Liver (tissue), 9 donors: ENCODE measurements around the gene MAP2K6. TPM values are rescaled to one million over a fixed set of nuclear protein-coding genes. Genes with fewer than 3 reads are reported as not detected.

ENCODE experiments used
- DNase-seq: peaks from one replicate; pipeline ENCODE4 v3.0.0-alpha.2; 2017; ENCODE audit warnings: low spot score
- H3K27ac ChIP-seq, 2 donors: one replicate each; pipeline ENCODE4 v1.7.0; 2013; ENCODE audit warnings: inconsistent platforms in 2 of 2, low read length in 2 of 2, control low read depth in 1 of 2, low read depth in 1 of 2, mild to moderate bottlenecking in 1 of 2
- H3K27me3 ChIP-seq, 4 donors: one replicate each; pipeline versions ENCODE4 v1.6.1 to v1.7.0; 2013; ENCODE audit warnings: low read length in 3 of 4, inconsistent platforms in 1 of 4, mild to moderate bottlenecking in 1 of 4, moderate library complexity in 1 of 4; ENCODE audit not compliant: control insufficient read depth in 4 of 4, insufficient read depth in 4 of 4
- H3K36me3 ChIP-seq, 4 donors: one replicate each; pipeline versions ENCODE4 v1.6.1 to v1.7.0; 2013; ENCODE audit warnings: low read length in 3 of 4, mild to moderate bottlenecking in 3 of 4, low read depth in 1 of 4, moderate library complexity in 1 of 4; ENCODE audit not compliant: control insufficient read depth in 4 of 4, insufficient read depth in 3 of 4
- H3K4me1 ChIP-seq, 4 donors: one replicate each; pipeline versions ENCODE4 v1.6.1 to v1.7.0; 2013; ENCODE audit warnings: low read length in 3 of 4, mild to moderate bottlenecking in 3 of 4, moderate library complexity in 1 of 4; ENCODE audit not compliant: control insufficient read depth in 4 of 4, insufficient read depth in 4 of 4
- H3K4me3 ChIP-seq, 3 donors: one replicate each; pipeline versions ENCODE4 v1.6.1 to v1.7.0; 2013; ENCODE audit warnings: low read length in 3 of 3, control low read depth in 1 of 3, low read depth in 1 of 3, mild to moderate bottlenecking in 1 of 3
- H3K9ac ChIP-seq, 2 donors: one replicate each; pipeline ENCODE4 v1.7.0; 2013; ENCODE audit warnings: low read length in 2 of 2, mild to moderate bottlenecking in 2 of 2, moderate library complexity in 2 of 2, control low read depth in 1 of 2, low read depth in 1 of 2
- H3K9me3 ChIP-seq, 4 donors: one replicate each; pipeline versions ENCODE4 v1.6.1 to v1.7.0; 2013; ENCODE audit warnings: low read length in 3 of 4; ENCODE audit not compliant: control insufficient read depth in 4 of 4
- ATF3 ChIP-seq: IDR thresholded peaks from 2 replicates; pipeline ENCODE4 v1.6.1; 2016; ENCODE audit warnings: antibody characterized with exemption
- CTCF ChIP-seq: fragments of 150-350 bp; IDR thresholded peaks from 2 replicates; pipeline ENCODE4 v1.5.1; 2017; ENCODE audit warnings: improper control_type of control experiment, low read depth, low read length; ENCODE audit not compliant: missing input control
- FOXA2 ChIP-seq: IDR thresholded peaks from 2 replicates; pipeline ENCODE4 v1.6.1; 2016; ENCODE audit warnings: antibody characterized with exemption
- GABPA ChIP-seq, 2 donors: IDR thresholded peaks in 1 of 2; conservative IDR thresholded peaks in 1 of 2; 2 replicates each; pipeline ENCODE4 v1.6.1; 2016; ENCODE audit warnings: antibody characterized with exemption in 2 of 2, mild to moderate bottlenecking in 1 of 2, moderate library complexity in 1 of 2
- HNF4A ChIP-seq, 2 donors: conservative IDR thresholded peaks; 2 replicates each; pipeline ENCODE4 v1.6.1; 2016; ENCODE audit warnings: antibody characterized with exemption in 2 of 2, mild to moderate bottlenecking in 2 of 2
- HNF4G ChIP-seq: IDR thresholded peaks from 2 replicates; pipeline ENCODE4 v1.6.1; 2016; ENCODE audit warnings: antibody characterized with exemption
- JUND ChIP-seq, 2 donors: IDR thresholded peaks; 2 replicates each; pipeline ENCODE4 v1.6.1; 2016; ENCODE audit warnings: antibody characterized with exemption in 2 of 2
- MAX ChIP-seq: IDR thresholded peaks from 2 replicates; pipeline ENCODE4 v1.6.1; 2016; ENCODE audit warnings: antibody characterized with exemption
- NR2F2 ChIP-seq: IDR thresholded peaks from 2 replicates; pipeline ENCODE4 v1.6.1; 2016; ENCODE audit warnings: antibody characterized with exemption
- REST ChIP-seq: IDR thresholded peaks from 2 replicates; pipeline ENCODE4 v1.6.1; 2016; ENCODE audit warnings: antibody characterized with exemption, mild to moderate bottlenecking
- RXRA ChIP-seq, 2 donors: IDR thresholded peaks; 2 replicates each; pipeline ENCODE4 v1.6.1; 2017 to 2018; ENCODE audit warnings: antibody characterized with exemption in 2 of 2, mild to moderate bottlenecking in 1 of 2
- SP1 ChIP-seq: IDR thresholded peaks from 2 replicates; pipeline ENCODE4 v1.6.1; 2018; ENCODE audit warnings: antibody characterized with exemption, mild to moderate bottlenecking
- TAF1 ChIP-seq: conservative IDR thresholded peaks from 2 replicates; pipeline ENCODE4 v1.6.1; 2016; ENCODE audit warnings: antibody characterized with exemption, mild to moderate bottlenecking
- YY1 ChIP-seq: IDR thresholded peaks from 2 replicates; pipeline ENCODE4 v1.6.1; 2016; ENCODE audit warnings: antibody characterized with exemption, mild to moderate bottlenecking
- ZBTB33 ChIP-seq: IDR thresholded peaks from 2 replicates; pipeline ENCODE4 v1.6.1; 2016; ENCODE audit warnings: antibody characterized with exemption
- WGBS: extraction: QIAGEN DNeasy Blood & Tissue Kit; methylation state at CpG from one replicate; pipeline ENCODE4 v1.1.7; 2013; 5-methylcytosine and 5-hydroxymethylcytosine counted together
- polyA plus RNA-seq, 2 donors: library from polyadenylated mRNA; stranded (reverse) in 1 of 2; unstranded in 1 of 2; fragments of 200-250 nt in 1 of 2; fragments of >200 nt in 1 of 2; fragmentation: Nextera tagmentation in 1 of 2; extraction: Ambion mirVana in 1 of 2; gene quantifications; one replicate each; pipeline versions ENCODE4 v1.2.1 to v1.2.3, GENCODE V29; 2013 to 2015
- total RNA-seq, 2 donors: library from RNA; depleted of rRNA; stranded (reverse); fragments of >200 nt; gene quantifications; one replicate each; pipeline ENCODE4 v1.2.3, GENCODE V29; 2014
- donor health status: healthy.
- donor health status: healthy.
- donor health status: healthy.
- donor health status: healthy.
- donor health status: healthy.

MAP2K6 gene
- total and polyA plus RNA-seq, 4 donors: 0.31 to 5.4 (median 2.6) TPM

GRCh38 chr17:69561462-69561861, 147.0 kb downstream of the MAP2K6 start:
- WGBS: 87% methylated on average over 3 of the region's 3 CpGs
- no peak overlapping the region for H3K9ac ChIP-seq
- no peak for DNase-seq
- H3K27ac ChIP-seq: no peak overlapping the region
- no peaks in the 10 kb centered on the region for H3K27me3 ChIP-seq
- H3K9me3 ChIP-seq: no peaks in the 10 kb centered on the region
- H3K4me1 ChIP-seq: no peaks in the 10 kb centered on the region
- H3K4me3 ChIP-seq: no peak overlapping the region
- no peaks in the 10 kb centered on the region for H3K36me3 ChIP-seq
- TF ChIP-seq HNF4G: no peak
- TF ChIP-seq ATF3: no peak
- no peak for TF ChIP-seq JUND (IDR thresholded peaks at IDR 0.05)
- TF ChIP-seq YY1: no peak
- TF ChIP-seq FOXA2: no peak
- no peak for TF ChIP-seq RXRA (IDR thresholded peaks at IDR 0.05)
- TF ChIP-seq HNF4A (conservative IDR thresholded peaks at IDR 0.05): no peak
- no peak for TF ChIP-seq GABPA (IDR thresholded peaks at IDR 0.05 in 1 of 2, conservative IDR thresholded peaks at IDR 0.05 in 1 of 2)
- TF ChIP-seq MAX: no peak
- no peak for TF ChIP-seq SP1
- TF ChIP-seq TAF1: no peak
- no peak for TF ChIP-seq CTCF
- no peak for TF ChIP-seq ZBTB33

- 86% methylated on average over 7 of the region's 7 CpGs for WGBS
- no peaks in the 10 kb centered on the region for H3K4me1 ChIP-seq
- H3K4me3 ChIP-seq: no peak overlapping the region
- TF ChIP-seq HNF4G (no peak), NR2F2 (no peak), SP1 (no peak), REST (no peak), CTCF (no peak)
- H3K9me3 ChIP-seq: no peaks in the 10 kb centered on the region
- no peak overlapping the region for H3K27ac ChIP-seq
- no peaks in the 10 kb centered on the region for H3K36me3 ChIP-seq
- peaks cover 0 to 2% (median 0%) of the 10 kb centered on the region in 4 donors for H3K27me3 ChIP-seq
- no peak overlapping the region for H3K9ac ChIP-seq
- no peak for DNase-seq
Measured at GRCh38 chr17:69565447-69565846, 150.9 kb downstream of the MAP2K6 start.
